ENCODE measurements around the gene FAM174C.

The FAM174C gene

DNA sequence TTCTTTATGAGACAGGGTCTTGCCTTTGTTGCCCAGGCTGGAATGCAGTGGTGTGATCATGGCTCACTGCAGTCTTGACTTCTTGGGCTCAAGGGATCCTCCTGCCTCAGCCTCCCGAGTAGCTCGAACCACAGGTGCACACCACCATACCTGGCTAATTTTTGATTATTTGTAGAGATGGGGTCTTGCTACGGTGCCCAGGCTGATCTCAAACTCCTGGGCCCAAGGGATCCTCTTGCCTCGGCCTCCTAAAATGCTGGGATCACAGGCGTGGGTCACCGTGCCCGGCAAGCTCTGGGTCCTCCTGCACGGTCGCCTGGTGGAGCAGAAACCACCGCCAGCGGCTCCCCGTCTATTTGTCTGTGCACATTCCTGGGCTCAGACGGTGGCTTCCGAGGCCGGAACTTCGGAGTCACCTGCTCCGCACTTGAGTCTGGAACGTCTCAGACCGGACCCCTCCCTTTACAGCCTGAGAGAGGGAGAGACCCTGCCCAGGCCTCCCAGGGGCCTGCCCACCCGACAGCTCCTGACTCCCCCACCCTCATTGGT, 32.5 kb downstream of the FAM174C start:
- no peak overlapping the region for H3K4me3 ChIP-seq (ENCODE audit: insufficient read depth, low read length, poor library complexity, severe bottlenecking)
- H3F3A ChIP-seq (ENCODE audit: insufficient read depth), result no peaks in the 10 kb centered on the region
- H3K27ac ChIP-seq (ENCODE audit: low read depth, low read length), result no peak overlapping the region
- H3K79me2 ChIP-seq (ENCODE audit: insufficient read depth, low read length), result no peaks in the 10 kb centered on the region
- no peaks in the 10 kb centered on the region for H4K20me1 ChIP-seq (ENCODE audit: low read depth, low read length)
- no peaks in the 10 kb centered on the region for H3K9me2 ChIP-seq (replicated peaks; ENCODE audit: insufficient read depth, low read length)
- no peaks in the 10 kb centered on the region for H3K36me3 ChIP-seq (ENCODE audit: low read length)
- no peak for TF ChIP-seq CTCF (IDR thresholded peaks at IDR 0.05; ENCODE audit: insufficient read depth, low read length, poor library complexity, severe bottlenecking)
- no peak for TF ChIP-seq EZH2phosphoT487 (conservative IDR thresholded peaks at IDR 0.05; ENCODE audit: low read length)
- no peak overlapping the region for H3K9ac ChIP-seq (ENCODE audit: low read length)
- H3K4me2 ChIP-seq (ENCODE audit: low read depth, low read length, poor library complexity, severe bottlenecking), result no peak overlapping the region
- H3K9me3 ChIP-seq (ENCODE audit: insufficient read depth, low read length), result no peaks in the 10 kb centered on the region
- H3K27me3 ChIP-seq (ENCODE audit: low read length), result no peaks in the 10 kb centered on the region
- no peak overlapping the region for H2AFZ ChIP-seq (ENCODE audit: low read depth, low read length, severe bottlenecking)

DNA sequence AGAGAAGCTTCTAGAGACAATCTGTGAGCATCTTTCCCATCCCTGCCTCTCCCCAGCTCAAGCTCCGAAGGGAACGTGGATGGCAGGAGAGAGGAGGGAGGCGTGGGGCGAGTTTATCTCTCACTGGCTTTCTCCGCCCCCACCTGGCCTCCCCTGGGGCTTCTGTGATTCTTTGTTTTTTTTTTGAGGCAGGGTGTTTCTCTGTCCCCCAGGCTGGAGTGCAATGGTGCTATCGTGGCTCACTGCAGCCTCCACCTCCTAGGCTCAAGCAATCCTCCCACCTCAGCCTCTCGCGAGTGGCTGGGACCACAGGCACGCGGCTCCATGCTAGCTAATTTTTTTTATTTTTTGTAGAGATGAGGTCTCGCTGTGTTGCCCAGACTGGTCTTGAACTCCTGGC, 33.4 kb downstream of the FAM174C start:
- no peaks in the 10 kb centered on the region for H3K9me2 ChIP-seq (replicated peaks; ENCODE audit: insufficient read depth, low read length)
- no peaks in the 10 kb centered on the region for H3K79me2 ChIP-seq (ENCODE audit: insufficient read depth, low read length)
- no peaks in the 10 kb centered on the region for H3K9me3 ChIP-seq (ENCODE audit: insufficient read depth, low read length)
- H3K9ac ChIP-seq (ENCODE audit: low read length), result no peak overlapping the region
- H3K27ac ChIP-seq (ENCODE audit: low read depth, low read length), result no peak overlapping the region
- H3K27me3 ChIP-seq (ENCODE audit: low read length), result no peaks in the 10 kb centered on the region
- no peaks in the 10 kb centered on the region for H4K20me1 ChIP-seq (ENCODE audit: low read depth, low read length)
- no peak for TF ChIP-seq EZH2phosphoT487 (conservative IDR thresholded peaks at IDR 0.05; ENCODE audit: low read length)
- TF ChIP-seq CTCF (IDR thresholded peaks at IDR 0.05; ENCODE audit: insufficient read depth, low read length, poor library complexity, severe bottlenecking), result no peak
- H3K4me3 ChIP-seq (ENCODE audit: insufficient read depth, low read length, poor library complexity, severe bottlenecking), result no peak overlapping the region
- H2AFZ ChIP-seq (ENCODE audit: low read depth, low read length, severe bottlenecking), result no peak overlapping the region
- H3K36me3 ChIP-seq (ENCODE audit: low read length), result no peaks in the 10 kb centered on the region
- H3K4me2 ChIP-seq (ENCODE audit: low read depth, low read length, poor library complexity, severe bottlenecking), result no peak overlapping the region
- no peaks in the 10 kb centered on the region for H3F3A ChIP-seq (ENCODE audit: insufficient read depth)

GRCh38 chr19:1309977-1310852, 34.9 kb downstream of the FAM174C start:
- no peak for TF ChIP-seq EZH2phosphoT487 (conservative IDR thresholded peaks at IDR 0.05; ENCODE audit: low read length)
- no peak for TF ChIP-seq CTCF (IDR thresholded peaks at IDR 0.05; ENCODE audit: insufficient read depth, low read length, poor library complexity, severe bottlenecking)
- Histone ChIP-seq H2AFZ (ENCODE audit: low read depth, low read length, severe bottlenecking) (no peak overlapping the region), H3F3A (ENCODE audit: insufficient read depth) (no peaks in the 10 kb centered on the region), H3K27ac (ENCODE audit: low read depth, low read length) (no peak overlapping the region), H3K79me2 (ENCODE audit: insufficient read depth, low read length) (no peaks in the 10 kb centered on the region), H3K27me3 (ENCODE audit: low read length) (no peaks in the 10 kb centered on the region), H3K9me2 (replicated peaks; ENCODE audit: insufficient read depth, low read length) (no peaks in the 10 kb centered on the region), H4K20me1 (ENCODE audit: low read depth, low read length) (no peaks in the 10 kb centered on the region), H3K4me3 (ENCODE audit: insufficient read depth, low read length, poor library complexity, severe bottlenecking) (no peak overlapping the region), H3K9ac (ENCODE audit: low read length) (no peak overlapping the region), H3K36me3 (ENCODE audit: low read length) (no peaks in the 10 kb centered on the region), H3K9me3 (ENCODE audit: insufficient read depth, low read length) (no peaks in the 10 kb centered on the region), H3K4me2 (ENCODE audit: low read depth, low read length, poor library complexity, severe bottlenecking) (no peak overlapping the region)
